Central memory CD4-positive, alpha-beta T cell (primary cell): Measurements from ENCODE around the gene CERS6.

Experiments used
- DNase-seq: peaks from one replicate; pipeline ENCODE4 v3.0.0; 2022

Gene CERS6

DNA sequence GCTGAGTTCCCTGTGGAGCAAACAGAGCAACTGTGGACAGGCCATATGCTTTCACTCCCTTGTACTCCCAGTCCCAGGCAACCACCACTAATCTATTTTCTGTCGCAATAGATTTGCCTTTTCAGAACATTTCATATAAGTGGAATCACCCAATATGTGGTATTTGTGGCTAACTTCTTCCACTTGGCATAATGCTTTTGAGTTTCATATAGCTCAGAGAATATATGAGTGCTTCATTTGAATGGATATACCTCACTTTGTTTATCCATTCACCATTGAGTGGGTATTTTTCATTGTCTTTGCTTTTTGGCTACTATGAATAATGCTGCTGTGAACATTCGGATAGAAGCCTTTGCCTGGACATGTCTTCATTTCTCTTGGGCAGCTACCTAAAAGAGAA is 151.9 kb downstream of the CERS6 start:
- no peak for DNase-seq

GRCh38 chr2:168608796-168609195 is 152.7 kb downstream of the CERS6 start:
- DNase-seq: no peak

DNA sequence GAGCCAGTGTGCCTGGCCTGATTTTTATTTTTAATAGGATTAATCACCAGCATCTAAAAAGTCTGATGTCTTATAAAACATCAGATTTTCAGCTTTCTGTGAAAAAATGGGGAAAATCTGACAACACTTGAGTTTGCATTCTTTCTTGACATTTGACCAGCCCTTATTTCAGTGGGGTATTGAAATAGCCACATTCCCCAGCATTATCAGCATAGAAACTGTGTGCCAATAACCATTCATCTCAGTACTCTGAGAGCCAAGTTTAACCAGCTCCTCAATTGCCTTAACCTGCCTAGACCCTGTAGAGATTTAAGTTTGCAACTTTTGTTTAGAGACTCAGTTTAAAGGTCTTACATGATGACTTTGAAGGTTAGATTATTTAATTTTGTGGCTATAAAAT is 155.0 kb downstream of the CERS6 start:
- DNase-seq: no peak

- no peak for DNase-seq
These were observed 156.0 kb downstream of the CERS6 start for GRCh38 chr2:168611896-168612650.

DNA sequence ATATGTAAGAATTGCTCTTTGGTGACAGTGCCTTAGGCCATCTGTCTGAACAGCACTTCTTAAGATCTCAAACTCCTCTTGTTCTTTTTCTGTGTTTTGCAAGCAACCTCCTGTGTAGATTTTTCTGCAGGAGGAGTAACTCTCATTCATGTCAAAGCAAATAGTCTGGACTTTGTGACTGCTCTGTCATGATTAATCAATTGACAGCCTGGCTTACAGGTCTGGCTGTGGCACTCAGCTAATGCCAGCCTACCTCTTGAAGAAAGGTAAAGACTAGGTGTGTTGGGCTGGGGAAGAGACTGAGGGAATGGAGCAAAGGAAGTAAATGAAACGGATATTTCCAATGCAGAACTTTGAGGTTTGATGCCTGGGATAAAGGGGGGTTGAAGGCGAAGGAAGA is 156.6 kb downstream of the CERS6 start:
- DNase-seq: no peak

- no peak for DNase-seq
These were observed 157.5 kb downstream of the CERS6 start for GRCh38 chr2:168613551-168613950.

DNA sequence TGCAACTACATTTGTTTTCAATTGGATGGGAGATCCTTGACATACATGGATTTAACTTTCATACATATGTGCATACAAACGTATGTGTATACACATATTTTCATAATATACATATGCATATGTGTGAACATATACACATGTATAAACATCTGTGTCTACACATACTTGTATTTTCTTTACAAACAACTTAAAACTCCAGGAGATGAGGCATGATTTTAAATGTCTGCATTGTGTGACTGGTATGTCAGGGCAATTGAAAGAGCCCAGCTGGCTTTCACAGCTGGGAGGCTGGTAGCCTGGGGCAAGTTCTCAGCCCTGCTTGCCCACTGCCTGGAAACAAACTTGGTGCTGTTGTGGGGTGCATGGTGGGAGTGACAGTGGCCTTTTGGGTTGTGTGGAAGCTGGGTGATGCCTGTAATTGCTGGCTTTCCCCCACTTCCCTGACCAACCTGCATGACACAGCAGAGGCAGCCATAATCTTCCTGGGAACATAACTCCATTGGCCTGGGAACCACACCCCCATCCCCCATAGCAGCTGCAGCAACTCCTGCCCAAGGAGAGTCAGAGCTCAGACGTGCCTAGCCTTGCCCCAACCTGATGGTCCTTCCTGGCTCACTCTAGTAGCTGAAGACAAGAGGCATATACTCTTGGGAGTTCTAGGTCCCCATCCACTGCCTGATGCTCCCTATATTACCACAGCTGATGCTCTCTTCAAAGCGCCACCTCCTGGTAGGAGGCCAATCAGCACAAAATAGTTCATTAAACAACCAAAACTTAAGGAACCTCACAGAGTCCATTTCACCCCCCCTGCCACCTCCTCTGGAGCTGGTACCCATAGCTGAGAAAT is 158.3 kb downstream of the CERS6 start:
- DNase-seq: no peak

- DNase-seq: no peak
These were observed 164.5 kb downstream of the CERS6 start for GRCh38 chr2:168620554-168620953.

- DNase-seq: no peak
These were observed 166.5 kb downstream of the CERS6 start for GRCh38 chr2:168622559-168622958.

GRCh38 chr2:168624028-168624427 is 168.0 kb downstream of the CERS6 start:
- no peak for DNase-seq

DNA sequence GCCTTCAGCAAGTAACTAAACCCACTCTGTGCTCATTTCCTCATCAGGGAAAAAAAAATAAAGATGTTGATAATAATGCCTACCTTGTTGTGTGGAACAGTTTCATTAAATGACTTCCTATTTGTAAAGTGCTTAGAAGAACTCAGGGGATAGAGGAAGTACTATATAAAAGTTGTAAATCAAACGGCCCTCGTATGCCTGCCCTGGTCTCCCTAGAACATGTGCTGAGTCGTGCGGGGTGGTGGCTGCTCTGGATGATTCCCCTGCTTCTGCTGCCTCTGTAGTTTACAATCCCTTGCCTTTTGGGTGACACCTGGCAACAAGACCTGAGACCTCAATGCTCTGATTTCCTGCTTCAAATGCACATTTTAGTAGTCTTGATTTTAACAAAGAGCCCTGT is 170.0 kb downstream of the CERS6 start:
- DNase-seq: no peak

DNA sequence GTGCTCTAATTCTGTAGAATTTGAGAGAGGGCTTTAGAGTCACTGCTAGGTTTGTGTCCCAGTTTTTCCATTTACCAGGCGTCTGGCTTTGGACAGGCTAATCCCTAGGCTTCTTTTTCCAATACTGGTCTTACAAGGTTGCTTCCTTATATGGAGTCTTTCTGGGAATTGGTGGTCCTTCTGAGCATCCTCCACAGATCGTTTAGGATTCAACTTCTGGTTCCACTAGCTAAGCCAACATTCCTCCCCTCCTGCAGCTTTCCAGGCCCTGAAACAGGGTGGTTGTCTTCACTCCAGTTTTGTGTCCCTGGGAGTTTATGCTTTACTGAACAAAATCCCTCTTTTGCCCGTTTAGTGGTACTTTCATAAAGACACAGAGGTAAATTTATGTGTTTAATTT is 170.6 kb downstream of the CERS6 start:
- DNase-seq: no peak

DNA sequence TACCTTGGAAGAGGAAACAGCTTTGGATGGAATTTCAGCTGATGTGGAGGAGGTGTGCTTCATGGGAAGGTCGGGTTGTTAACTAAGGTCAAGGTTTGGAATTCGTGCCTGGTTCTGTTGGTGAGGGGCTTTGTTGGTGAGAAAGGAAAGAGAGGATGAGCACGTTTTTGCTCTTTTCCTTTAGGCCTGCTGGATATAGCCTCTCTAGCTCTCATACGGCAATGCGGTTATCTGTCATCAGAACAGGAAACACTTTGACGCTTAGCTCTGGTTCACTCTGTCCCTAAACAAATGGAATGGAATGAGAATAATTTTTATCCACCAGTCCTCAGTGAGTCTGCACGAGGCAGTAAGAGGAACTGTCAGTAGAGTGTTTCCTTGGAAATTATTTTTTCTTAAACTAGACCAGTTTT is 176.6 kb downstream of the CERS6 start:
- DNase-seq: no peak

DNA sequence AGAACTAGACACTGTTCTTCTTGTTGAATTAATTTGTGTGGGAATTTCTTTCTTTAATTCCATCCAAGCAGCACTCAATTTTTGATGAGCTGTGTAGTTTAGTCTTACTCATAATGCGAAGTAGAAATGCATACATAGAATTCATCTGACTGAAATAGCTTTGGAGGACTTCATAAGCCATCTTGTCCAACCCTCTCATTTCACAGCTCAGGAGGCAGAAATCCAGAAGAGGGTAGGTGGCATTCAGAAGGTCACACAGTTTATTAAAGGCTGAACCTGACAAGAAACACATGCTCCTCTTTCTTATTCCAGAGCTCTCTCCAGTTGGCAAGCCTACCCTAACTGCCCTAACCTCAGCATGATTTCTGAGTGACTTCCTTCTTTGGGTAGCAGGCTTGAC is 177.1 kb downstream of the CERS6 start:
- no peak for DNase-seq

DNA sequence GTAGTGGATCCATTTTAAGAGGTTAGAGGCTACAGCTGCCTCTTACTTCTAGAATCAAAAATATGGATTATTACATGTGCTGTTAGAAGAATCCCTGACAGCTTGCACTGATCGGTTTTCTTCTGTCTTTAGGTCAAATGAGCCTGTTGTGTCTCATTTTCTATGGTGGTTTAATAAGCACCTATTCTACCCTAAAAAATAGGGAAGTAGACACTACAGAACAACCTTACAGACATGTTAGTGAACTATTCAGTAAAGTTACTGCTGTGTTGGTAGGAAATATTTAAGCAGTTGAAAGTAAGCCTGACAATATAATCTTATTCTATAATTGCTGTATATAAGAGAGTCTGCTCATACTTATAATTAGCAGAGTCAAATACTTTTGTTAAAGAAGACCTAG is 177.8 kb downstream of the CERS6 start:
- no peak for DNase-seq

- no peak for DNase-seq
These were observed 179.0 kb downstream of the CERS6 start for GRCh38 chr2:168635065-168635577.

GRCh38 chr2:168639018-168639417 is 182.9 kb downstream of the CERS6 start:
- no peak for DNase-seq

GRCh38 chr2:168639441-168639898 is 183.4 kb downstream of the CERS6 start:
- DNase-seq: no peak

- DNase-seq: no peak
These were observed 184.0 kb downstream of the CERS6 start for GRCh38 chr2:168640039-168640438.

- no peak for DNase-seq
These were observed 185.6 kb downstream of the CERS6 start for GRCh38 chr2:168641636-168642035.

DNA sequence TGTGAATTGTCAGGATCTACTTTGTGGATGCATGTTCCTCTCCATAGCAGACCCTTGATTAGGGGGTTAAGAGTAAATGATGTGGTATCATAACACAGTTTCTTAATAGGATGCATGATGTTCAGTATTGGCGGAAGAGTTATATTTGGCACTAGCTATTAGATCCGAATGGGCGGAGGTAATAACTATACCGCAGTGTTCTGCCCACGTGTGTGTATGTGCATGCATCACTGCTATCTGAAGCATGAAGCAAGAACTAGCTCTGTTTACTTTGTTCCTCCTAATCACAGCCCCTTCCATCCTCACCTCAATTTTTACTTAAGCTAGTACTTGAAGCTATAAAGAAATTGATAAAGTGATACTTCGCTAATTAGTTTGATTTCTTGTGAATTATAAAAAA is 186.8 kb downstream of the CERS6 start:
- DNase-seq: no peak

GRCh38 chr2:168643979-168644378 is 187.9 kb downstream of the CERS6 start:
- DNase-seq: no peak

- no peak for DNase-seq
These were observed 189.7 kb downstream of the CERS6 start for GRCh38 chr2:168645696-168646338.
